ENCODE measurements around the gene DUXB.

The DUXB gene

GRCh38 chr16:75701361-75701760 is at the start of gene DUXB:
Gene DUXB (minus strand): TSS chr16:75701461. CDS start chr16:75701418, 43 bp downstream.
- DNase-seq (ENCODE audit: low spot score) = no peak

GRCh38 chr16:75750528-75750927 is 49.3 kb upstream of the DUXB start:
- DNase-seq (ENCODE audit: low spot score) = no peak

GRCh38 chr16:75746359-75746758 is 45.1 kb upstream of the DUXB start:
- no peak for DNase-seq (ENCODE audit: low spot score)

GRCh38 chr16:75745823-75746222 is 44.6 kb upstream of the DUXB start:
- no peak for DNase-seq (ENCODE audit: low spot score)

GRCh38 chr16:75745242-75745641 is 44.0 kb upstream of the DUXB start:
- DNase-seq (ENCODE audit: low spot score) = no peak

GRCh38 chr16:75742424-75743047 is 41.3 kb upstream of the DUXB start:
- DNase-seq (ENCODE audit: low spot score) = no peak

- DNase-seq (ENCODE audit: low spot score) = no peak
Observed at GRCh38 chr16:75733305-75734211, 32.3 kb upstream of the DUXB start.

- no peak for DNase-seq (ENCODE audit: low spot score)
Observed at GRCh38 chr16:75732871-75733270, 31.6 kb upstream of the DUXB start.

- no peak for DNase-seq (ENCODE audit: low spot score)
Observed at GRCh38 chr16:75727221-75727620, 26.0 kb upstream of the DUXB start.

- no peak for DNase-seq (ENCODE audit: low spot score)
Observed at GRCh38 chr16:75726390-75726789, 25.1 kb upstream of the DUXB start, which contains the start of gene CPHXL. Gene CPHXL (minus strand): TSS chr16:75726490. CDS start chr16:75726442, 48 bp downstream.

- DNase-seq (ENCODE audit: low spot score) = no peak
Observed at GRCh38 chr16:75718452-75718851, 17.2 kb upstream of the DUXB start.

- DNase-seq (ENCODE audit: low spot score) = no peak
Observed at GRCh38 chr16:75714661-75715060, 13.4 kb upstream of the DUXB start.

GRCh38 chr16:75710344-75710743 is 9.1 kb upstream of the DUXB start:
- no peak for DNase-seq (ENCODE audit: low spot score)

- no peak for DNase-seq (ENCODE audit: low spot score)
Observed at GRCh38 chr16:75703306-75703705, 2.0 kb upstream of the DUXB start.

GRCh38 chr16:75702242-75702641 is 981 bp upstream of the DUXB start:
- no peak for DNase-seq (ENCODE audit: low spot score)

GRCh38 chr16:75697571-75697970 is 3.7 kb downstream of the DUXB start:
- no peak for DNase-seq (ENCODE audit: low spot score)

- DNase-seq (ENCODE audit: low spot score) = no peak
Observed at GRCh38 chr16:75695708-75696107, 5.6 kb downstream of the DUXB start.

GRCh38 chr16:75687361-75687760 is 13.9 kb downstream of the DUXB start:
- no peak for DNase-seq (ENCODE audit: low spot score)

GRCh38 chr16:75682308-75682707 is 19.0 kb downstream of the DUXB start:
- DNase-seq (ENCODE audit: low spot score) = no peak

GRCh38 chr16:75679366-75679765 is 21.9 kb downstream of the DUXB start:
- no peak for DNase-seq (ENCODE audit: low spot score)

GRCh38 chr16:75676909-75677308 is 24.4 kb downstream of the DUXB start, which contains the start of gene CPHXL2:
Gene CPHXL2 (minus strand): TSS chr16:75677009. CDS start chr16:75676999, 10 bp downstream.
- no peak for DNase-seq (ENCODE audit: low spot score)

- DNase-seq (ENCODE audit: low spot score) = no peak
Observed at GRCh38 chr16:75667503-75667902, 33.8 kb downstream of the DUXB start.

- no peak for DNase-seq (ENCODE audit: low spot score)
Observed at GRCh38 chr16:75660726-75661302, 40.4 kb downstream of the DUXB start.

All from CD4-positive, alpha-beta T cell treated with Interleukin-2 at 100 ng/mL for 4 hours (primary cell).